ENCODE data around the gene MYL5.

MYL5 gene

DNA sequence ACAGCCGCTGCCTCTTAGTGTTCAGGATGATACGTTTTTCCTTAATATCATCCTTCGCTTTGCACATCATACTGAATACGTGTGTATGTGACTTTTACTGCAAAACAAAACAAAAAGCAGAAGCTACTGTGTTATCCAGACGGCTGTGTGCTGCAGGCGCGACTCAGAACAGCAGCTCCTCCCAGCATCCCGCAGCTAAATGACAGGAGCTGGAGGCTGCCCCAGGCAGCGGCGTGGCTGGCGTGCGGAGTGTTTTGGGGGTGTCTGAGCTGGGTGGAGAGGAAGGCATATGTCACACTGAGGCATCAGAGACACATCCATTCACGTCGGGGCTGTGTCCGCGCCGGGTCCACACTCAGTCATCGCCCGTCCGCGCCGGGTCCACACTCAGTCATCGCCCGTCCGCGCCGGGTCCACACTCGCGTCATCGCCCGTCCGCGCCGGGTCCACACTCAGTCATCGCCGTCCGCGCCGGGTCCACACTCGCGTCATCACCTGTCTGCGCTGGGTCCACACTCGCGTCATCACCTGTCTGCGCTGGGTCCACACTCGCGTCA is 47.9 kb downstream of the MYL5 start:
- no peak for TF ChIP-seq MAX (IDR thresholded peaks at IDR 0.05; ENCODE audit: low read depth, low read length)
- TF ChIP-seq MYC (IDR thresholded peaks at IDR 0.05; ENCODE audit: low read depth, low read length), result no peak
- no peak for TF ChIP-seq POLR2A (IDR thresholded peaks at IDR 0.05; ENCODE audit: extremely low read depth, insufficient read length)
- TF ChIP-seq, protein P1, sequence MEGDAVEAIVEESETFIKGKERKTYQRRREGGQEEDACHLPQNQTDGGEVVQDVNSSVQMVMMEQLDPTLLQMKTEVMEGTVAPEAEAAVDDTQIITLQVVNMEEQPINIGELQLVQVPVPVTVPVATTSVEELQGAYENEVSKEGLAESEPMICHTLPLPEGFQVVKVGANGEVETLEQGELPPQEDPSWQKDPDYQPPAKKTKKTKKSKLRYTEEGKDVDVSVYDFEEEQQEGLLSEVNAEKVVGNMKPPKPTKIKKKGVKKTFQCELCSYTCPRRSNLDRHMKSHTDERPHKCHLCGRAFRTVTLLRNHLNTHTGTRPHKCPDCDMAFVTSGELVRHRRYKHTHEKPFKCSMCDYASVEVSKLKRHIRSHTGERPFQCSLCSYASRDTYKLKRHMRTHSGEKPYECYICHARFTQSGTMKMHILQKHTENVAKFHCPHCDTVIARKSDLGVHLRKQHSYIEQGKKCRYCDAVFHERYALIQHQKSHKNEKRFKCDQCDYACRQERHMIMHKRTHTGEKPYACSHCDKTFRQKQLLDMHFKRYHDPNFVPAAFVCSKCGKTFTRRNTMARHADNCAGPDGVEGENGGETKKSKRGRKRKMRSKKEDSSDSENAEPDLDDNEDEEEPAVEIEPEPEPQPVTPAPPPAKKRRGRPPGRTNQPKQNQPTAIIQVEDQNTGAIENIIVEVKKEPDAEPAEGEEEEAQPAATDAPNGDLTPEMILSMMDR (IDR thresholded peaks at IDR 0.05; ENCODE audit: low read depth, low read length), result no peak
- no peak for DNase-seq (ENCODE audit: low read depth)
- no peak overlapping the region for H3K4me3 ChIP-seq (ENCODE audit: low read depth, low read length)

- H3K4me3 ChIP-seq (ENCODE audit: low read depth, low read length), result no peak overlapping the region
- no peak for DNase-seq (ENCODE audit: low read depth)
- TF ChIP-seq, protein P1 (IDR thresholded peaks at IDR 0.05; ENCODE audit: low read depth, low read length), result no peak
- TF ChIP-seq POLR2A (IDR thresholded peaks at IDR 0.05; ENCODE audit: extremely low read depth, insufficient read length), result no peak
- no peak for TF ChIP-seq MYC (IDR thresholded peaks at IDR 0.05; ENCODE audit: low read depth, low read length)
- TF ChIP-seq MAX (IDR thresholded peaks at IDR 0.05; ENCODE audit: low read depth, low read length), result no peak
These were observed 48.6 kb downstream of the MYL5 start for GRCh38 chr4:722851-723360.

DNA sequence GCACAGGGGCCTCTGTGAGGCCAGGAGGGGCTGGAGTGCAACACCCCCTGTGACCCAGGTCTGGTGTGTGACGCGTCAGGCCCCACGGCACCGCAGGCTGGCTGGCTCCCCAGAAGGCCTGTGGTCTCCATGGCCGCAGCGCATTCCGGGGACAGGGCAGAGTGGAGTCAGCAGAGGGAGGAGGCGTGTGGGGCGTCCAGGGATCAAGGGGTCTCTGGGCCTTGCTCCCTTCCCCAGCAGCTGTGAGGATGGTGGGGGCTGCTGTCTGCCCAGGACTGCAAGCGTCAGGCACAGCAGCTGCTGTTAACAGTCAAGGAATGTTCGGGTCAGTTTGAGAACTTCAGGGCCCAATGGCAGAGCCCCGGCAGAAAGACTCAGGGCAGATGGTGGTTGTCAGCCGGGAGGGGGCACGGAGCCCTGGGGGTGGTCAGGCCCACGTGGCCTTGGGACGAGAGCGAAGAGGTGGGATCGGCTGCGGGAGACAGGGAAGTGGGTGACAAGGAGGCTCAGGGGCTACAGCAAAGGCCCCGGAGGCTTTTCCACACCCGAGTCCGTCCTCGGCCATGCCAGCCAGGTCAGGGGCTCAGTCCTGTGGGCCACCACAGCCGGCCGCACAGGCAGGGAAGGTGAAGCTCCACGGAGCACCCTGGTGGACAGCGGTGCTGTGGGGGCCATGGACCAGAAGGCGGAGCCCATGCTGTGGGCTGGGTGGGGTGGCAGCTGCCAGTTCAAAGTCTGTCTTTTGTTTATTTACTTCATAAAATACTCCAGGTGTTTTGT is 49.6 kb downstream of the MYL5 start:
- no peak for DNase-seq (ENCODE audit: low read depth)
- no peak overlapping the region for H3K4me3 ChIP-seq (ENCODE audit: low read depth, low read length)
- TF ChIP-seq MYC (IDR thresholded peaks at IDR 0.05; ENCODE audit: low read depth, low read length) (no peak), MAX (IDR thresholded peaks at IDR 0.05; ENCODE audit: low read depth, low read length) (no peak), POLR2A (IDR thresholded peaks at IDR 0.05; ENCODE audit: extremely low read depth, insufficient read length) (no peak)
- TF ChIP-seq, protein P1 (IDR thresholded peaks at IDR 0.05; ENCODE audit: low read depth, low read length), result no peak

- TF ChIP-seq MAX (IDR thresholded peaks at IDR 0.05; ENCODE audit: low read depth, low read length) (no peak), POLR2A (IDR thresholded peaks at IDR 0.05; ENCODE audit: extremely low read depth, insufficient read length) (no peak), MYC (IDR thresholded peaks at IDR 0.05; ENCODE audit: low read depth, low read length) (no peak)
- TF ChIP-seq, protein P1 (IDR thresholded peaks at IDR 0.05; ENCODE audit: low read depth, low read length), result no peak
- no peak for DNase-seq (ENCODE audit: low read depth)
- no peak overlapping the region for H3K4me3 ChIP-seq (ENCODE audit: low read depth, low read length)
These were observed 51.3 kb downstream of the MYL5 start for GRCh38 chr4:725391-726234.

GRCh38 chr4:726235-726787 is 52.0 kb downstream of the MYL5 start:
- no peak overlapping the region for H3K4me3 ChIP-seq (ENCODE audit: low read depth, low read length)
- peak; percentile 33 for DNase-seq (ENCODE audit: low read depth)

More at GRCh38 chr4:726235-726787, 52.0 kb downstream of the MYL5 start:
- no peak for TF ChIP-seq MYC (IDR thresholded peaks at IDR 0.05; ENCODE audit: low read depth, low read length)
- TF ChIP-seq MAX (IDR thresholded peaks at IDR 0.05; ENCODE audit: low read depth, low read length), result no peak
- TF ChIP-seq, protein P1 (IDR thresholded peaks at IDR 0.05; ENCODE audit: low read depth, low read length), result no peak
- TF ChIP-seq POLR2A (IDR thresholded peaks at IDR 0.05; ENCODE audit: extremely low read depth, insufficient read length), result no peak
